GM23248 (cell line): ENCODE data around the gene UQCRHL.

Experiments
- EZH2 ChIP-seq: fragments of 200-600 bp; sonication (generic); IDR thresholded peaks from 2 replicates; pipeline ENCODE4 v1.6.1; 2018; ENCODE audit warnings: antibody characterized with exemption, mild to moderate bottlenecking; ENCODE audit not compliant: insufficient read depth, poor library complexity, severe bottlenecking
- EZH2phosphoT487 ChIP-seq: fragments of 200-600 bp; sonication (generic); IDR thresholded peaks from 2 replicates; pipeline ENCODE4 v1.6.1; 2018; ENCODE audit warnings: antibody characterized with exemption, moderate library complexity, mild to moderate bottlenecking, low read depth; ENCODE audit not compliant: insufficient read depth

- TF ChIP-seq EZH2phosphoT487: no peak
- TF ChIP-seq EZH2: no peak
These were observed 39.8 kb upstream of the UQCRHL start, which contains the start of gene SPEN for GRCh38 chr1:15847100-15847892.
